Ureter (tissue), 1 donor: ENCODE measurements around the gene NEURL1B. TPM values are rescaled to one million over a fixed set of nuclear protein-coding genes. Genes with fewer than 3 reads are reported as not detected.
A peak's percentile ranks its signal among the peaks of the same experiment; 100 is the strongest.

Experiments used
- DNase-seq: peaks from one replicate; pipeline ENCODE4 v3.0.0-alpha.2; 2020; ENCODE audit warnings: low spot score
- total RNA-seq: library from RNA; stranded (reverse); gene quantifications from one replicate; pipeline ENCODE4 v1.2.4, GENCODE V29; 2023
- donor health status: DM: yes; HTN: yes; CAD: no.

The NEURL1B gene
- total RNA-seq, 1 donor from 2014 or later, result 35.0 TPM

DNA sequence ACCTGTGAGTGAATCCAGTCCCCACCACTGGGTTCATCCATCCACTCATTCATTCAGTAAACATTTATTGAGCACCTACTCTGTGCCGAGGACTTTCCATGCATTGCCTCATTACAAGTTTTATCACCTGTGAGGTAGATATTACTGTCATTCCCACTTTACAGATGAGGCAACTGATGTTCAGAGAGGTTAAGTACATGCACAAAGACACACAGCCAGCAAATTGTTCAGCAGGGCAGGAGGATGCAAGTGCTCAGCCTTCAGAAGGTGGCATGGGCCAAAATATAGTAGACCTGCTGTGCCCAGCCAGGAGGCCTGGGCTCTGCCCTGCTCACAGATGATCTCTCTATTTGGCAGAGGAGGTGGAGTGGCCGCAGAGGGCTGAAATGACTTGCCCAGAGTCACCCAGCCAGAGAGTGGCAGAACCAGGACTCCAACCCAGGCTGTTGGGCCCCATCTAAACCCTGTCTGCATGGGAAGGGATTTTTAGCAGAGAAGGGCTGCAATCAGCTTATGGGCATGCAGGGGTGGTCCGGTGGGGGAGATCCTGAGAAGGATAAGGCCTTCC, 7.6 kb upstream of the NEURL1B start:
- DNase-seq, result no peak

DNA sequence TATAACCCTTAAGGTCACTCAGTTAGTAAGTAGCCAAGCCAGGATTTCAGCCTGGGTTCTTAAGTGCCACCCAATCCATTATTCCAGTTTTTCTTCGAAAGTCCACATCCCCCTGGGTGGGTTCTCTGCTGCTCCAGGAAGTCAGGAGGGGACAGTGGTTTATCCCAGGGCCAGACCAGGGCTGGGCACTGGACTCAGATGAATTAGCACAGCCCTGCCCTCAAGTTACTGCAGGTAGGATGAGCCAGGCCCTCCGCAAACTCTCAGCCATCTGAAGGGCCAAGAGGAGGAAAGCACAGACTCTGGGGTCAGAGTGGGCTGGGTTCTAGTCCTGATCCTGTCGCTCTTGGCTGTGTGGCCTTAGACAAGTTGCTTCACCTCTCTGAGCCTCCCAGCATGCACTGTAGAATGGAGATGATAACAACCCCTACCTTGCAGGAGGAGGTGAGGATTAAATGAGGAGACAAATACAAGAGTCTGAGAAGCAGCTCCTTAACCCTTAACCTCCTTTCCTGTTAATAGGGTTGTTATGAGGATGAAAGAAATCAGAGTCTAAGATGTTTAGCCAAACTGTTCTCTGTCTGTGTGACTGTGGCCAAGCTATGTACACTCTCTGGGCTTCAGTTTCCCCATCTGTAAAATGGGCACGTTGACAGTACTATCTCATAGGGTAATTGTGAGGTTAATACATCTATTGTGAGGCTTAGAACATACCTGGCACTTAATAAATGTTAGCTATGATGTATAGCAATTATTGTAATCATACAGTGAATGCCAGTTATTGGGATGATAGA, 6.8 kb upstream of the NEURL1B start:
- DNase-seq, result no peak

DNA sequence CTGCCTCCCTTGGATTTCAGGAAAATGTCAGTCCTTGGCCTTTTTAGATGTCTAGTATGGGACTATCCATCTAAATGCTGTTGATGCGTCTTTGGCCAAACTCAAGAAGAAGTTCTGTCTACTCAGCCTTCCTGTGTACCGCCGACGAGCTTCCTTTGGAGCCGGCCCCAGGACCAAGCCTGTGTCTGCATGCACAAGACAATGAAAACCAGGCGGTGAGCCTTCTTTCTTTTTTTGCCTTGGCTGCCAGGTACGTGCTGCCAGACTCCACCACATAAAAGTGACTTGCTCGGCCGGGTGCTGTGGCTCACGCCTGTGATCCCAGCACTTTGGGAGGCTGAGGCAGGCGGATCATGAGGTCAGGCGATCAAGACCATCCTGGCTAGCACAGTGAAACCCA, 6.0 kb upstream of the NEURL1B start:
- DNase-seq, result no peak

DNA sequence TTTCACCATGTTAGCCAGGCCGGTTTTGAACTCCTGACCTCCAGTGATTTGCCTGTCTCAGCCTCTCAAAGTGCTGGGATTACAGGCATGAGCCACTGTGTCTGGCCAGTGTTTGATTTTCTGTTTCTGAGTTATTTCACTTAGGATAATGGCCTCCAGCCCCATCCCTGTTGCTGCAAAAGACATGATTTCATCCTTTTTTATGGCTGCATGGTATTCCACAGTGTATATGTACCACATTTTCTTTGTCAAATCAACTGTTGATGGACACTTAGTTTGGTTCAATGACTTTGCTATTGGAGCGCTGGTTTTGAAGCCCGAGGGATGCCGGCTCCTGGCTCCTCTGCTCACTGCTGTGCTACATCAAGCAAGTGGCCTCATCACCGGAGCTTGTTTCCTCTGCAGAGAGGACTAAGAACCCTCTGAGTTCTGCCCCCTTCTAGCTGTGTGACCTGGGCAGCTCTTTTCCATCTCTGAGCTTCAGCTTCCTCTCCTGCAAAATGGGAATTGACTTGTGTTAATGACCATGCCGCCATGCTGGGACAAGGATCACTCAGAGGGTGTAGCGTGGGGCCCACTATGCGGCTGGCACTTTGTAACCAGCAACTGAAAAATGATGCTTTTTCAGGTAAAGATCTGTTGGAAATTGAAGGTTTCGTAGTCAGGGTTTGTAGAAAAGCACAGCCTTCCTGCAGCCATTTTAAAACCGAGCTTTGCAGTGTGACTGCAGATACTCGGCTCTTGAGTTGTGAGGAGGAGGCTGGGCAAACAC, 4.6 kb upstream of the NEURL1B start:
- DNase-seq, result no peak

DNA sequence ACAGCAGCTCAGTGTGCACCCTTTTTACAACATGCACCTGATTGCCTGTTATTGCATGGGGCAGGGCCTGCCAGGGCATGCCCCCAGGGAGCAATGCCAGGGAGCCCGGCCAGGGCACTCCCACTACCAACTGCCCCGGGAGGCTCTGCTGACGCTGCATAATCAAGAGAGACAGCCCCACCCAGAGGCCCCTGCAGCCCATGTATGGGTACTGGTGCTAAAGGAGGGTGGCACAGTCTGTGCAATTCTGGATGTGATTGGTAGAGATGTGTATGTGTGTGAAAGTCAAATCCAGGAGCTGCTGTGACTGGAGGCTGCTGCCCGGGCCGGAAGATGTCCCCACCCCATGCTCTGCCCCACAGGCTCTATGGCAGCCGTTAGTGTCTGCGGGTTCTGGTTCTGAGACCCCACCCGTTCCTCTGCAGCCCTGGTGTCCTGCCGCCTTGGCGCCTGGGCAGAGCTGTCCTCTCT, 3.9 kb upstream of the NEURL1B start:
- peak; percentile 79 for DNase-seq

DNA sequence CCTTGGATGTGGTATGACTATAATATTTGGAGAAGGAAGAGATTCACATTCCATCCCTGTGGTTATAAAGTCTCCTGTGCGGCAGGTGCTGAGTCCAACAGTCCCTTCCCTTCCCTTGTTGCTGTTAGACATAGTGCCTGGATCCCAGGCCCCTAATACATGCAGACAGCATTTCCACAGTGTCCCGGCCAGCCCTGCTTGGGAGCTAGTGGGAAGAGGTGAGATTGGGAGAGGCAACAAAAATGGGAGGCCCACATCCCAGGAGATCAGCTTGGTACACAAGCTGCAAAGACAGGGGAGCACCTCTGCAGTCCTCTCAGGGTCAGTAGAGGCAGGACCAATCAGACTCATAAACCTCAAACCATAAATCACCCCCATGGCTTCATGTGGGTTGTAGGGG, 3.3 kb upstream of the NEURL1B start:
- DNase-seq, result no peak

DNA sequence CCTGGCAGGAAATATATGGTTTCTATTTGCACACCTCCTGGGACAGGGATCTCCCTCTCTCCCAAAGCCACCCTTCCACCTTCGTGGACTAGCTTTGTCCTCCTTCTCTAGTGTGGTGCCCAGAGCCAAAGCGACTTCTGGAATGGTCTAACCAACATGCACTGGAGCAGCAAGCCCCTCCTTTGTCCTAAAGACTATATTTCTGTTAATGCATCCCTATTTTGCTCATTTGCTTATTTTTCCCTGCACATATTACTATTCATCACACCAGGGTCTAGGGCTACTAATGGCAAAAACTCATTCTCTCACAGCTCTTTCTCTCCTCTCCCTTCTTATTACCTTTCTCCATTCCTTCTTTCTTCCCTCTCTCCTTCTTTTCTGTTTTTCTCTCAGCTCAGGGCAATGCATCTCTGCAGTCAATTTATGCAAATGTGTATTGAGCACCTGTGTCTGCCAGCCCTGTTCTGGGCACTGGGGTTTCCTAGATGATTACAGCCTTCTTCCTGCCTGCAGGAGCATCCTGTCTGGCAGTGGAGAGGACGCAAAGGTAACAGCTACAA, 2.8 kb upstream of the NEURL1B start:
- DNase-seq, result no peak

DNA sequence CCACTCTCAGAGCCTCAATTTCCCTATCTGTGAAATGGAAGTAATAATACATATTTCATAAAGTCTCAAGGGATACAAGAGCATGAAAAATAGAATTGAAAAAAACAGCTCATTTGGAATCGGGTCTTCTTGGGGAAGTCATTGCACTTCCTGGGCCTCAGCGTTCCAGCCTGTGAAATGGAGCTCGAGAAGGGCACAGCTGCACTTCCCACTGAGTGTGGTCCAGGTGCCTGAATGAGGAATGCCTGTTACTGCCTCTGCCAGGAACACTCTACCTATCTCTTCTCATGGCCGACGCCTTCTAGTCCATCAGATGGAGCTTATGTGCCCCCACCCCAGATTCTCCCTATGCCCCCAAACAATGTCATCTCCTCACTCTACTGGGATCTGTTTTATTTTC, 924 bp upstream of the NEURL1B start:
- DNase-seq, result no peak

DNA sequence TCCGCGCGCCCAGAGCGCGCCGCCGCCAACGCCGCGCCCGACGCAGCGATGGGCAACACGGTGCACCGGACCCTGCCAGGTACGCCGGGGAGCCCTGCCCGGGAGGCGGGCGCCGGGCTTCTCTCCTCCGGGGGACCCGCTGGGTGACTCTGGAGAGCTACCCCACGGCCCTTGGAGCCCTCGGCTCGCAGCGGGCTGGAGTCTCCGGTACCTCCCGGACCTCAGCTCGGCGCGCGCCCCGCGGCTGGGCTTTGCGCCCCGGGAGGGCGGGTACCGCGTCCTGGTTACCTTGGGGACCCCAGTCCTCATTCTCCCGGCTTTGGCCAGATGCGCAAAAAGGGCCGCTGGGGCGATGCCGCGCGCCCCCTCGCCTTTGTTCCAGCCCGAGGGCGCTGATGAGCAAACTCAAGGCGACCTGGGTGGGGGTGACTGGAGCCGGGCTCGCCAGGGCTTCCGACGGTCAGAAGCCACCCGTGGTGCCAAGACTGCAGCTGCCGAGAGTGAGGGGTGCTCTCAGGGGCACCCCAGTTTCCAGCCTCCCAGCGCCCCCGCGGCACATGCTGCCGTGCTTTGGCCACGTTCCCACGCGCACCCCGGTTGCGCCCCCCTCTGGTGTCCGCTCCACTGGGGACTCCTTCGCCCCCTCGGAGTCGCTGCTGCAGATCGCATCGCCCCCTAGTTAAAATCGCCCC, 442 bp downstream of the NEURL1B start:
- no peak for DNase-seq

DNA sequence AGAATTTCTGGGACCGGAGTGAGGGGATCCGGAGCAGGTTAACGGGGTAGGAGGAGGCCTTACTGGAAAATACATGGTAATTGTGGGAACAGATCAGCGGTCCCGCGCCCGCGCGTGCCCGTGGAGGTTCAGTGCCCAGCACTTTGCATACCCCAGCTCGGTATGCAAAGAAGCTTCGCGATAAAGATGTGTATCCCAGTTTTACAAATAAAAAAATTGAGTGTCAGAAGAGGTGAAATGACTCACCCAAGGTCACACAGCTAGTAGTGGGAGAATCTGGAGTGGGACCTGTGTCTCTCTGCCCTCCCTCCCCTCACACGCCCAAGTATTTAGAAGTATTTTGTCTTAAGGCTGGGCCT, 967 bp downstream of the NEURL1B start:
- no peak for DNase-seq

DNA sequence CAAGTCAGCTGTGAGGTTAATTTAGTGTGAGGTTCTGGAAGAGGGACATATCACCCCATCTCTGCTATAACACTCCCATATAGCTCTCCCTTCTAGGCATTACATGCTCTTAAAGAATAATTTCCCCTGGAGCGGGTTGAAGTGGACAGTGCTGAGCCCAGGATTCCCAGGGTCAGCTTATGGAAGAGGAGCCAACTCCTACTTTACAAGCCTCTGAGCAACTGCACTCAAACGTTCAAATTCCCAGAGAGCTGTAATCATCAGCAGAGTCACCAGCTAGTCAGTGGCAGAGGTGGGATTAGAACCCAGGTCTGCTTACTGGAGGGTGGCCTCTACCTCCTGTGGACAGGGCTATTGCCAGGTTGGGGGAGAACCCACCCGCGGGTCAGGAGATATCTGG, 1.4 kb downstream of the NEURL1B start:
- no peak for DNase-seq

DNA sequence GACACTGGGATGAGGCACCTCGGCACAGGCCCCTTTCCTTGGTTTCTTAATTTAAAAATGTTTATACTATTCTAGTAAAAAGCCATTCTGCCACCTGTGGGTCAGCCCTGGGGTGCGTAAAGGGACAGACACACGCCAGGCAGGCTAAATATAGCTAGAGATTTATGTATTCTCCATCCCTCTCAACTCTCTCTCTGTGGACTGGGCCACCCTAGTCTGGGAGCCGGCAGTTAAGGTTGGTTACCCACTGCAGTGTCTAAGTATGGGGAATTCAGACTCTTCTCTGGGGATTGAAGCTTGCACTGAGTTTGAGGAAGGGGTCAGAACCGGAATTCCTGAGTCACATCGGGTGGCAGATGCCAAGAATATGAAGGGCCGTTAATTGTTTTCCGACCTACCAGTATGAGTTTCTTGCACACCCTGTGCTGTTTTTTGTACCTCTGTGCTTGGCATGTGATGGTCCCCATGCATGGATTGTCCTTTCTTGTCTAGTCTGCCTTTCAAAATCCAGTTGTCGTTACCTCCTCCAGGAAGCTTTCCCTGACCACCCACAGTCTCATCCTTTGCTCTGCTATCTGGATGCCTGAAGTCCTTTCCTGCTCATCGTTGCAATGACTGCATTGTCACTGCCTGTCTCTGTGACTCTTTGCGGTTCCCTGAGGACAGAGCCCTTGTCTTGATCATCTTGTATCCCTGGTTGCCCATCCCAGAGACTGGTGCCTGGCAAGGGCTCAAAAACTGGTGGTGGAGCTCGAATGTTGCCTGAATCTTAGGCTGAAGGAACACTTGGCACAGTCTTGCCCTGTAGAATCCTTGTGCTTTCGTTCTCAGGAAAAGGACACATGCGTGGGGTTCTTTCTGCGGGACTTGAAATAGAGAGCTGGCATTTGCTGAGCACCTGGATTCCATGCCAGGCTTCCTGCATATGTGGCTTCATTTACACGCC, 2.1 kb downstream of the NEURL1B start:
- DNase-seq, result no peak

DNA sequence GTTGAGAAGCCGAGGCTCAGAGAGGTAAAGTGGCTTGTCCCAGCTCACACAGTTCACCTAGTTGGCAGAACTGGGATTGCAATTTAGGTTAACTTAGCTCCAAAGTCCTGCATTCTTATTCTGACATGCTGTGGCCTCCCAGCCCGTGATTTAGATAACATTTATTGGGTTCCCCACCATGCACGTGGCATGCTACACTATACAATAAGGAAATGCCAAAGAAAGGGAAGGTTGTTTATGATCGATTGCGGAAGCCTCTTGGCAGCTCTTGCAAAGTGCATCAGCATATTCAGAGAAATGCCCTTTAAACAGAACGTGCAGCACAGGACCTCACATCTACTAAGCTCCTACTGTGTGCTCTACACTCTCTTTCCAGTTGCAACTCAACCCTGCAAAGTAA, 3.2 kb downstream of the NEURL1B start:
- DNase-seq, result no peak

DNA sequence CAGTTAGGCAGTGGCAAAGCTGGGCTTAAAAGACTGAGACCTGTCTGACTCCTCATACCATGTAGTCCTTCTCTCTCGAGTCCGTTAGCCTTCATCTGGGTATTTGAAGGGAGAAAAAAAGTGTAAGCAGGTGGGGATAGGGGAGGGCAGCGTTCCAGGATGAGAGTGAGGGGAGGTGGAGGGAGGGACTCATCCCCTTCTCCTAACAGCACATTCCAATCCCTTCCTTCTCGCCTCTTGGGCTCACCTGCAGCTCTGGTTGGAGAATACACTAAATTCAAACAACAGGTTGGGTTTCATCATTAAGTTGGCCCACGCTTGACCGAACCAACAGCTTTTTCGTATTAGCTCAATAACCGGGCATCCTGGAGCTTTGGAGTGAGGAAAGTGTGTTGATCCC, 3.6 kb downstream of the NEURL1B start:
- DNase-seq, result no peak

DNA sequence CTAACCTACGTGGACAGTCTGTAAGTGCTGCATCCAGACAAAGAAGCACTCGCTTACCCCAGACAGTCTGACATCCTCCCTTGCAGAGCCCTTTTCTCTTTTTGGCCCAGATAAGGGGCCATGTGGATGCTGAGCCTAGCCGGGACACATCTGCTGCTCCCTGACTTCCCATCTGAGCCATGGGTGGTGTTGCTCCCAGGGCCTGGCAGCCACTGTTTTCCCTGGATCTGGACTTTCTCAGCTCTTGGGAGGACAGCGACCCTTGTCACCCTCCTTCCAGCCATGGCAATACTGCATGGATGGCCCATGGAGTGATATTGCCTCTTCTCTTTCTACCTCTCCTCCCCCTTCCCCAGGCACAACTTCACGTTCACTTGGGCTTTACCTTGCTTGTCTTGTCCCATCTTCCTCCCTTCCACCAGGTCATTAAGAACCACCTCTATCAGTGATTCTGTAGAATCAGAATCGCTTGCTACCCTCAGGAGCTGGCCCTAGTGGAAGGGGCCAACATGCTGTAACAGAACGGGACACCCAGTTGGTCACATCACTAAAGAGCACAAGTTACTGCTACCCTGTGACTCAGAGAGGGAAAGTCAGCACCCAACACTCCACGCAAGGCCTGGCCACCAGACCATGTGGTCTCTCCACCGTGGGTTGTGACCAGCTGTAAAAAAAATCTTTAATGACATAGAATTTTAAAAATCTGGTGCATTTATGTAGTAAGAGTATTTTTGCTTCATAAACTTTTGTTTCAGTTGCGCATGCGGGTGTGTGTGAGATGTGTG, 4.4 kb downstream of the NEURL1B start:
- DNase-seq, result no peak

DNA sequence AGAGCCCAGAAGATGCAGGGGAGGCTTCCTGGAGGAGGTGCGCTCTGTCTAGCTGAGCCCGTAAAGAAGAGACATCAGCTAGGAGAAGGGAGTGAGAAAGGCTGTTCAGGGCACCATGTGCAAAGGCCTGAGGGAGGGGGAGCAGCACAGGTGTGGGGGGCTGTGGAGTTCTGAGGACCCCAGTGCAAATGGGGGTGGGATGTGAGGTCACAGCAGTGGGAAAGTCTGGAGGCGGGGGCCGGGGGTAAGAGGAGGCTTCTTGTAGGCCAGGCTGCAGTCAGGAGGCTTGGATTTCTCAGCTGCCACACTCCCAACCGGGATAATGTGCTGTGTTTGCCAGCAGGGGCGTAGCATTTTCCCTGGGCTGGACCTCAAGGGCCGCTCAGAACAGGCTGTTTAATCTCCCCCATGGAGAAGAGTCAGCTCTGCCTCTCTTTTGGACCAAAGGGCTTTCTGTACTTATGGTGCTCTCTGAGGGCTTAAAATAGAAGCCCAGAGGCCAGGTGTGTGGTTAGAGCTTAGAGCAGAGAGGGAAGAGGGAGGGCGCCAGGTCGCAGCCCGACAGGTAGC, 5.7 kb downstream of the NEURL1B start:
- DNase-seq, result no peak

DNA sequence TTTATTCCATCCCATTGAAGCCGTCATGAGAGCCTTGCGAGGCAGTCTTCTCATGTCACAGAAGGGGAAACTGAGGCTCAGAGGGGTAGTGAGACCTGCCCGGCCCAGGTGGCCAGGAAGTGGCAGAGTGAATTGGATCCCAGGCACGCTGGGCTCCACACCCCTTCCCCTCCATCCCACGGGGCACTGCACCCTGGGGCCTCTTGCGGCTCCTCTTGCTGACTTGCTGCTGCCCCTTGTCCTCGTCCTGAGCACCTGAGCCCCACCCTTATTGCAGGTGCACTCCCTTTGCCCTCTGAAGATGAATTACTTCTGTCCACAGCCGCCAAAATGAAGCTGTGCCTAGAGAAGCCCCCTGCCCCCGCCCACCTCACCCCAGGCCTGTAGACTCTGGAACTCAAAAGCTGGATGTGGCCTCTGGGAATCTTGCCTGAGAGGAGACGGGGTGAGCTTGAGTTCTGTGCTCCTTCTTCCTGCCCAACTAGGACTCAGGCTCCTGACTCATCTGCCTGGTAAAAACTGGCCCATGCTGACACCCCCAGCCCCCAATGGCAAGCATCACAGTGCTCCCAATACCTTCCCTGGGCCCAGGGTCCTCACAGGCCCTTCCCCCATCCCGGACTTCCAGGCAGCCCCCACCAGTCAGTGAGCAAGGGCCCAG, 6.4 kb downstream of the NEURL1B start:
- DNase-seq, result no peak

DNA sequence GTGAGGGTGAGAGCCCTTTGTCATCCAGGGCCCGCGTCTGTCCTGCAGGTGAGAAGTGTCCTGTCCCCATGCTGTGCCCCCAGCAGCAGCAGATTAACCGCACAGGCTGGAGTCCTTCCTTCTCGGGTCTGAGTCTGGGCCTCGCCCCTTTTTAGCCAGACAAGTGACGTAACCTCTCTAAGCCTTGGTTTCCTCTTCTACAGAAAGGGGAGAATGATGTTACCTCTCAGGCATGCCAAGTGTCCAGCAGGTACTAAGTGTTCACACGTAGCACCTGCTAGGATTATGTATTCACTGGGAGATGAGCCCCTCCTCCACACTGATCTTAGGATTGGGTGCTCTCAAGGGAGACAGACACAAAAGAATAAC, 6.9 kb downstream of the NEURL1B start:
- DNase-seq, result no peak

DNA sequence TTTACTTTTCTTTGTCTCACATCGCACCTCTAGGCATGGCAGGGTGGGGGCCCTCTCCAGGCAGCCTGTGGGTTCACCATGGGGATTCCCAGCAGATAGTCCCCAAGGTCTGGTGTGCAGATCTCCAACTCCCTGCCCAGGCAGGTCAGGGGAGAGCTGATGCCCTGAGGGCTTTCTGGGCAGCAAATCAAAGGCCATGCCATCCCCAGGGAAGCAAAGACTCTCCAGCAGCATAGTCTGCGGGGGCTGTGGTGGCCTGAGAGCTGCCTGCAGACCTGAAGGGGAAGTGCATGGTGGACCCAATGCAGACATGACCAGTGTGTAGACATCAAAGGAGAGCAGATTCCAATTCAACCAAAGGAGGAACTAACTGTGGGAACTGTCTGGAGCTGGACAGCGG, 7.7 kb downstream of the NEURL1B start:
- DNase-seq, result no peak
